CD4-positive, alpha-beta T cell (primary cell): ENCODE measurements around the gene G3BP2. TPM values are rescaled to one million over a fixed set of nuclear protein-coding genes. Genes with fewer than 3 reads are reported as not detected.

Experiments
- ATAC-seq: fragments of 200-7000 bp; cut with Tn5 transposase; one replicate; pipeline ENCODE4 v1.10.0; 2022; ENCODE audit warnings: mild to moderate bottlenecking; ENCODE audit not compliant: poor library complexity
- CTCF ChIA-PET: fragments of 350-600 bp; sonication (Branson Sonifier 250); formaldehyde crosslinking; loops from one replicate; lab custom pipeline; 2021; ENCODE audit warnings: antibody characterized with exemption, inconsistent platforms; lab: Charles Lee
- POLR2A ChIA-PET: fragments of 350-600 bp; sonication (Branson Sonifier 250); formaldehyde crosslinking; loops from one replicate; lab custom pipeline; 2021; ENCODE audit warnings: antibody characterized with exemption, inconsistent platforms; lab: Charles Lee
- DNase-seq, 14 experiments: peaks; one replicate each; pipeline ENCODE4 v3.0.0-alpha.2; 2013 to 2020; ENCODE audit warnings: mixed read lengths in 2 of 14
- H3K27ac ChIP-seq, 2 donors: one replicate each; pipeline versions ENCODE4 v1.5.1 to v1.7.0; 2013; ENCODE audit warnings: low read length in 2 of 2, low read depth in 1 of 2, mild to moderate bottlenecking in 1 of 2
- H3K27me3 ChIP-seq, 2 experiments: 1 replicate in 1 of 2; 2 replicates in 1 of 2; pipeline versions ENCODE4 v1.6.1 to v1.7.0; 2013; ENCODE audit warnings: low read length in 2 of 2, control low read depth in 1 of 2, mild to moderate bottlenecking in 1 of 2, moderate library complexity in 1 of 2; ENCODE audit not compliant: insufficient read depth in 2 of 2, control insufficient read depth in 1 of 2
- H3K36me3 ChIP-seq: one replicate; pipeline ENCODE4 v1.6.1; 2013; ENCODE audit warnings: low read length, control low read depth; ENCODE audit not compliant: insufficient read depth
- H3K4me1 ChIP-seq: one replicate; pipeline ENCODE4 v1.6.1; 2013; ENCODE audit warnings: low read length, control low read depth; ENCODE audit not compliant: insufficient read depth
- H3K4me3 ChIP-seq: one replicate; pipeline ENCODE4 v1.5.1; 2013; ENCODE audit warnings: mild to moderate bottlenecking, low read length, moderate library complexity
- H3K9me3 ChIP-seq, 2 experiments: 1 replicate in 1 of 2; 2 replicates in 1 of 2; pipeline versions ENCODE4 v1.6.1 to v1.7.0; 2013; ENCODE audit warnings: low read length in 2 of 2, mild to moderate bottlenecking in 2 of 2, control low read depth in 1 of 2, moderate library complexity in 1 of 2; ENCODE audit not compliant: control insufficient read depth in 1 of 2, insufficient read depth in 1 of 2
- H3K27ac Mint-ChIP-seq: one replicate; pipeline ENCODE4 v1.8.0; 2020; ENCODE audit warnings: mixed read lengths
- H3K27me3 Mint-ChIP-seq: one replicate; pipeline ENCODE4 v1.8.0; 2021; ENCODE audit warnings: mixed read lengths
- H3K36me3 Mint-ChIP-seq: one replicate; pipeline ENCODE4 v1.8.0; 2021; ENCODE audit warnings: low read depth, mixed read lengths
- H3K4me1 Mint-ChIP-seq: one replicate; pipeline ENCODE4 v1.8.0; 2021; ENCODE audit warnings: low read depth, mixed read lengths
- H3K4me3 Mint-ChIP-seq: one replicate; pipeline ENCODE4 v1.8.0; 2020; ENCODE audit warnings: mild to moderate bottlenecking, mixed read lengths
- H3K9me3 Mint-ChIP-seq: one replicate; pipeline ENCODE4 v1.8.0; 2020; ENCODE audit warnings: mixed read lengths
- intact Hi-C, 2 experiments: fragments of 100-400 bp; cut with DNase I in 1 of 2; cut with micrococcal nuclease in 1 of 2; formaldehyde crosslinking; loops; one replicate each; pipeline versions ENCODE4 v1.15.1 to v1.9.0; 2023 to 2025; cut with DNase I, micrococcal nuclease
- total RNA-seq, 174 experiments: library from RNA in 2 of 174; stranded (reverse) in 2 of 174; gene quantifications; one replicate each; pipeline ENCODE4 v1.2.3 and lab custom pipeline; 2021 to 2026
- TF ChIP-seq, protein P1 (sequence below): fragments of 200-600 bp; IDR thresholded peaks from one replicate; pipeline ENCODE4 v1.8.0; 2022; ENCODE audit warnings: antibody characterized with exemption, mild to moderate bottlenecking

Gene G3BP2
- total RNA-seq, 2 experiments from 2014 or later = 319 to 322 TPM

DNA sequence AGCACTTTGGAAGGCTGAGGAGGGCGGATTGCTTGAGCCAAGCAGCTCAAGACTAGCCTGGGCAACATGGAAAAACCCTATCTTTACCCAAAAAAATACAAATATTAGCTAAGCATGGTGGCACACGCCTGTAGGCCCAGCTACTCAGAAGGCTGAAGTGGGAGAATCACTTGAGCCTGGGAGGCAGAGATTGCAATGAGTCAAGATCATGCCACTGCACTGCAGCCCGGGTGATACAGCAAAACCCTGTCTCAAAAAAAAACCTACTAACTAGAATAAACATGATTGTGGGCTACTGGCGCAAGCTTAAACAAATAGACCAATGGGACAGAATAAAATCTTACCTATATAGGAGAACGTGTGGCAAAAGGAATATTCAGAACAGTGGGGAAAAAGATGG, 50.2 kb downstream of the G3BP2 start:
- Mint-ChIP-seq H3K36me3 (no peaks in the 10 kb centered on the region), H3K27me3 (no peaks in the 10 kb centered on the region), H3K27ac (no peak overlapping the region), H3K4me3 (no peak overlapping the region), H3K4me1 (no peaks in the 10 kb centered on the region), H3K9me3 (no peaks in the 10 kb centered on the region)
- no peaks in the 10 kb centered on the region for H3K36me3 ChIP-seq
- TF ChIP-seq, protein P1, sequence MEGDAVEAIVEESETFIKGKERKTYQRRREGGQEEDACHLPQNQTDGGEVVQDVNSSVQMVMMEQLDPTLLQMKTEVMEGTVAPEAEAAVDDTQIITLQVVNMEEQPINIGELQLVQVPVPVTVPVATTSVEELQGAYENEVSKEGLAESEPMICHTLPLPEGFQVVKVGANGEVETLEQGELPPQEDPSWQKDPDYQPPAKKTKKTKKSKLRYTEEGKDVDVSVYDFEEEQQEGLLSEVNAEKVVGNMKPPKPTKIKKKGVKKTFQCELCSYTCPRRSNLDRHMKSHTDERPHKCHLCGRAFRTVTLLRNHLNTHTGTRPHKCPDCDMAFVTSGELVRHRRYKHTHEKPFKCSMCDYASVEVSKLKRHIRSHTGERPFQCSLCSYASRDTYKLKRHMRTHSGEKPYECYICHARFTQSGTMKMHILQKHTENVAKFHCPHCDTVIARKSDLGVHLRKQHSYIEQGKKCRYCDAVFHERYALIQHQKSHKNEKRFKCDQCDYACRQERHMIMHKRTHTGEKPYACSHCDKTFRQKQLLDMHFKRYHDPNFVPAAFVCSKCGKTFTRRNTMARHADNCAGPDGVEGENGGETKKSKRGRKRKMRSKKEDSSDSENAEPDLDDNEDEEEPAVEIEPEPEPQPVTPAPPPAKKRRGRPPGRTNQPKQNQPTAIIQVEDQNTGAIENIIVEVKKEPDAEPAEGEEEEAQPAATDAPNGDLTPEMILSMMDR = no peak
- intact Hi-C loops = no loop called here
- H3K27me3 ChIP-seq = no peaks in the 10 kb centered on the region
- no peaks in the 10 kb centered on the region for H3K4me1 ChIP-seq
- no peaks in the 10 kb centered on the region for H3K9me3 ChIP-seq
- POLR2A ChIA-PET = no interaction called here
- H3K27ac ChIP-seq = no peak overlapping the region
- no peak overlapping the region for H3K4me3 ChIP-seq
- ATAC-seq (no peak), DNase-seq (no peak)
- CTCF ChIA-PET = no interaction called here

DNA sequence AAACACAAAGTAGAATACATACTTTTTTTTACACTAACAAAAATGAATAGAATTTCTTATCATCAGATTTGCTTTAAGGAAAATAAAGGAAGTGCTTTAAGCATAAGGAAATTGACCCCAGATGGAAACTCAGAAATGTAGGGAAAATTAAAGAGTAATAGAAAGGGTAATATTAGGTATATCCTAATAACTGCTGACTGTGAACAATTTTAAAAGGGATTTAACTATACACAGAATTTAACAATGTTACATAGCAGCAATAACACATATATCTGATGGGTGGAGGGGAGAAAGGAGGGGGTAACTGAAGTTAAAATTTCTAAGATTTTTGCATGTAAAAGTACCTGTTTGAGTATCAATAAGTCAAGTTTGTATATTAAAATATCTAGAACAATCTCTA, 51.5 kb downstream of the G3BP2 start:
- H3K4me1 Mint-ChIP-seq = no peaks in the 10 kb centered on the region
- no peaks in the 10 kb centered on the region for H3K4me1 ChIP-seq
- H3K9me3 Mint-ChIP-seq = no peaks in the 10 kb centered on the region
- H3K4me3 Mint-ChIP-seq = no peak overlapping the region
- no peak overlapping the region for H3K27ac ChIP-seq
- H3K36me3 Mint-ChIP-seq = no peaks in the 10 kb centered on the region
- CTCF ChIA-PET = no interaction called here
- TF ChIP-seq, protein P1 = no peak
- ATAC-seq = no peak
- no peak for DNase-seq
- no peaks in the 10 kb centered on the region for H3K27me3 Mint-ChIP-seq
- POLR2A ChIA-PET = no interaction called here
- intact Hi-C loops = no loop called here
- H3K36me3 ChIP-seq = no peaks in the 10 kb centered on the region
- H3K4me3 ChIP-seq = no peak overlapping the region
- H3K9me3 ChIP-seq = no peaks in the 10 kb centered on the region
- no peak overlapping the region for H3K27ac Mint-ChIP-seq
- no peaks in the 10 kb centered on the region for H3K27me3 ChIP-seq

DNA sequence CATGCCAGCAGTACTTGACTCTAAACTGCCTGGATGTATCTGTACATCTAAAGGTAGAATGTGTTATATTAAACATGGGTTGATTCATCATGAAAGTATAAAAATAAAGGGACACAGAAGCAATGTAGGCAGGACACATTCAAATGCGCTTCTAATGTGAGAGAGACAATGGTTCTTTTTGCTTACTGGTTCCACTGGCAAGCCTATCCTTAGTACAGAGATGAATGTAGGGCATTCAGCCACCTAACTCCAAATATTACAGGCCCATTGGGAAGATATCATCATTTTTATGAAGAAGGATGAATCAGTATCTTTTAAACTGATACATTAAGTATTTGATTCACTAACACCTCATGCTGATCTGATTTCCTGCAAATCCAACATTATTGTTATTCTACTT, 60.9 kb downstream of the G3BP2 start:
- Mint-ChIP-seq H3K27ac (no peak overlapping the region), H3K27me3 (no peaks in the 10 kb centered on the region), H3K36me3 (no peaks in the 10 kb centered on the region), H3K9me3 (peaks cover 3% of the 10 kb centered on the region), H3K4me1 (no peaks in the 10 kb centered on the region), H3K4me3 (no peak overlapping the region)
- intact Hi-C loops = no loop called here
- ChIA-PET POLR2A (no interaction called here), CTCF (no interaction called here)
- DNase-seq = no peak
- H3K27ac ChIP-seq = no peak overlapping the region
- no peak overlapping the region for H3K4me3 ChIP-seq
- TF ChIP-seq, protein P1 = no peak
- ATAC-seq = no peak
- no peaks in the 10 kb centered on the region for H3K9me3 ChIP-seq
- H3K4me1 ChIP-seq = no peaks in the 10 kb centered on the region
- no peaks in the 10 kb centered on the region for H3K36me3 ChIP-seq
- H3K27me3 ChIP-seq = no peaks in the 10 kb centered on the region
